ENCODE measurements around the gene UNC79. TPM values are rescaled to one million over a fixed set of nuclear protein-coding genes. Genes with fewer than 3 reads are reported as not detected.

UNC79 gene
- total and polyA plus RNA-seq, 2 donors (not counting 3 experiments of a cell fraction or from before 2014, with no cell fraction given): not detected

- H3K27me3 ChIP-seq (ENCODE audit: control insufficient read depth in 2 of 2, insufficient read depth in 2 of 2, low read length in 2 of 2): no peaks in the 10 kb centered on the region
- no peak for TF ChIP-seq POLR2AphosphoS5 (IDR thresholded peaks at IDR 0.05; ENCODE audit: insufficient read depth, low read depth, low read length)
- TF ChIP-seq MAX (IDR thresholded peaks at IDR 0.05; ENCODE audit: insufficient read depth, insufficient read length): no peak
- TF ChIP-seq CTCF (IDR thresholded peaks at IDR 0.05; ENCODE audit: extremely low read depth in 1 of 2, insufficient read depth in 1 of 2, low read depth in 1 of 2, low read length in 2 of 2): no peak
- TF ChIP-seq MYC (IDR thresholded peaks at IDR 0.05; ENCODE audit: low read depth, low read length): no peak
- no peak for TF ChIP-seq JUN (IDR thresholded peaks at IDR 0.05; ENCODE audit: borderline replicate concordance, insufficient read depth, insufficient read length, low read depth)
- no peak for TF ChIP-seq EZH2 (IDR thresholded peaks at IDR 0.05; ENCODE audit: borderline replicate concordance, low read depth, low read length, severe bottlenecking)
- TF ChIP-seq FOS (IDR thresholded peaks at IDR 0.05; ENCODE audit: borderline replicate concordance, insufficient read depth, low read length): no peak
- no peak for TF ChIP-seq GATA2 (IDR thresholded peaks at IDR 0.05; ENCODE audit: insufficient read depth, insufficient read length, low read depth, low read length)
- TF ChIP-seq POLR2A (IDR thresholded peaks at IDR 0.05; ENCODE audit: low read depth, low read length): no peak
- BruUV-seq (replicated peaks): no TSS peak
- dilution Hi-C loops (cut with MboI; ENCODE audit: extremely low pct_ligation_motif_present, low sequenced_read_pairs): no loop called here
- ChIA-PET POLR2A (no interaction called here), CTCF (no interaction called here)
- H3K9ac ChIP-seq (replicated peaks; ENCODE audit: extremely low read depth, insufficient read depth, low read length): no peak overlapping the region
- FAIRE-seq: no peak
- no peak overlapping the region for H2AFZ ChIP-seq (ENCODE audit: low read depth, low read length)
- no peaks in the 10 kb centered on the region for H3K36me3 ChIP-seq (ENCODE audit: control insufficient read depth in 2 of 2, extremely low read depth in 1 of 2, insufficient read depth in 2 of 2, low read length in 2 of 2)
- H3K4me3 ChIP-seq (replicated peaks in 1 of 3; ENCODE audit: insufficient read depth in 1 of 3, low read depth in 1 of 3, low read length in 3 of 3): no peak overlapping the region
- no peaks in the 10 kb centered on the region for H3K9me1 ChIP-seq (replicated peaks; ENCODE audit: control insufficient read depth, extremely low read depth, insufficient read depth, low read length)
- H4K20me1 ChIP-seq (replicated peaks; ENCODE audit: control insufficient read depth, extremely low read depth, insufficient read depth, low read length): no peaks in the 10 kb centered on the region
- H3K79me2 ChIP-seq (ENCODE audit: control insufficient read depth, insufficient read depth, low read length): no peaks in the 10 kb centered on the region
- no peak for DNase-seq (ENCODE audit: low read depth, low spot score)
- intact Hi-C loops (cut with micrococcal nuclease): no loop called here
- H3K4me2 ChIP-seq (ENCODE audit: insufficient read depth, low read length): no peak overlapping the region
- H3K4me1 ChIP-seq (ENCODE audit: control insufficient read depth, extremely low read depth, insufficient read depth, low read length): no peaks in the 10 kb centered on the region
- no peaks in the 10 kb centered on the region for H3K9me3 ChIP-seq (replicated peaks; ENCODE audit: control insufficient read depth, insufficient read depth, low read length)
- no peak overlapping the region for H3K27ac ChIP-seq (ENCODE audit: insufficient read depth, low read depth, low read length)
These were observed 244.9 kb downstream of the UNC79 start for GRCh38 chr14:93675651-93676050.

Measured in endothelial cell of umbilical vein (primary cell).